8988T (cell line): ENCODE data around the gene E4F1.

ENCODE experiments used
- DNase-seq: peaks from one replicate; pipeline ENCODE4 v3.0.0; 2011

E4F1 gene, protein sequence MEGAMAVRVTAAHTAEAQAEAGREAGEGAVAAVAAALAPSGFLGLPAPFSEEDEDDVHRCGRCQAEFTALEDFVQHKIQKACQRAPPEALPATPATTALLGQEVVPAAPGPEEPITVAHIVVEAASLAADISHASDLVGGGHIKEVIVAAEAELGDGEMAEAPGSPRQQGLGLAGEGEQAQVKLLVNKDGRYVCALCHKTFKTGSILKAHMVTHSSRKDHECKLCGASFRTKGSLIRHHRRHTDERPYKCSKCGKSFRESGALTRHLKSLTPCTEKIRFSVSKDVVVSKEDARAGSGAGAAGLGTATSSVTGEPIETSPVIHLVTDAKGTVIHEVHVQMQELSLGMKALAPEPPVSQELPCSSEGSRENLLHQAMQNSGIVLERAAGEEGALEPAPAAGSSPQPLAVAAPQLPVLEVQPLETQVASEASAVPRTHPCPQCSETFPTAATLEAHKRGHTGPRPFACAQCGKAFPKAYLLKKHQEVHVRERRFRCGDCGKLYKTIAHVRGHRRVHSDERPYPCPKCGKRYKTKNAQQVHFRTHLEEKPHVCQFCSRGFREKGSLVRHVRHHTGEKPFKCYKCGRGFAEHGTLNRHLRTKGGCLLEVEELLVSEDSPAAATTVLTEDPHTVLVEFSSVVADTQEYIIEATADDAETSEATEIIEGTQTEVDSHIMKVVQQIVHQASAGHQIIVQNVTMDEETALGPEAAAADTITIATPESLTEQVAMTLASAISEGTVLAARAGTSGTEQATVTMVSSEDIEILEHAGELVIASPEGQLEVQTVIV

DNA sequence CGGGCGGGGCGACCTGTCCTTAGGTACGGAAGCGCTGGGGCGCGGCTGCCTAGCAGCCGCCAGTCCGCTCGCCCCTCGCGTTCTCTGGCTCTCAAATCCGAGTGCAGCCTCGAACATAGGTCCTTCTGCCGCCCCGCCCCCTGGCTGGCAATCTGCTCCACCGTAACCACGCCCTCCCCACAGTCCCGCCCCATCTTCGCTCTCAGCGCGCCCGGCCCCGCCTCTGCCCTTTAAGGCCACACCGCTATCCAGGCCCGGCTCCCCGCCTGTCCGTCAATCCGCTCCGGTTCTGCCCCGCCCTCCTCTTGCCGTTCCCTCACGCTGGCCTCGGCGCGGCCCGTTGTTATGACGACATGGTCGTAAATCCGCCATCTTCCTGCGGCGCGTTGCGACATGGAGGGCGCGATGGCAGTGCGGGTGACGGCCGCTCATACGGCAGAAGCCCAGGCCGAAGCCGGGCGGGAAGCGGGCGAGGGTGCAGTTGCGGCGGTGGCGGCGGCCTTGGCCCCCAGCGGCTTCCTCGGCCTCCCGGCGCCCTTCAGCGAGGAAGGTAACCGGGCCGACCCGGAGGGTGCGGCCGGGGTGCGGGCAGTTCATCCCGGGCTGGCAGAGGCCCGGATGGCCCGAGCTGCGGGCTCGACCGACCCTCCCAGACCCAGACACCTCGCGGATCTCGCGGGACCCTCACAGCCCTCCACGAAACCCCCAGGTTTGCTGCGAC is at the start of gene E4F1:
TSS of gene E4F1 (plus strand) at position 371 of the 721 bp plus-strand sequence. CDS start at position 394, 23 bp downstream.
- peak; percentile 97 for DNase-seq

DNA sequence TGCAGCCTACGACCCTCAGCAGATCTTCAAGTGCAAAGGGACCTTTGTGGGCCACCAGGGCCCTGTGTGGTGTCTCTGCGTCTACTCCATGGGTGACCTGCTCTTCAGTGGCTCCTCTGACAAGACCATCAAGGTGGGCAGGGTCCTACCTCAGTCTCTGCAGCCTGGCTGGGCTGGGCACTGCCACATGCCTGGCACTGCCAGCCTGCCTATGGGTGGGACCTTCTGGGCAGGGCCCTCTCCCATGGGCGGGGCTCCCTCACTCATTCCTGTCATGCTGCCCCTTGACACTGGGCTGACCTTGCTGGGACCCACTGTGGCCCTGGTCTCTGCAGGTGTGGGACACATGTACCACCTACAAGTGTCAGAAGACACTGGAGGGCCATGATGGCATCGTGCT is 49.5 kb upstream of the E4F1 start:
- no peak for DNase-seq

DNA sequence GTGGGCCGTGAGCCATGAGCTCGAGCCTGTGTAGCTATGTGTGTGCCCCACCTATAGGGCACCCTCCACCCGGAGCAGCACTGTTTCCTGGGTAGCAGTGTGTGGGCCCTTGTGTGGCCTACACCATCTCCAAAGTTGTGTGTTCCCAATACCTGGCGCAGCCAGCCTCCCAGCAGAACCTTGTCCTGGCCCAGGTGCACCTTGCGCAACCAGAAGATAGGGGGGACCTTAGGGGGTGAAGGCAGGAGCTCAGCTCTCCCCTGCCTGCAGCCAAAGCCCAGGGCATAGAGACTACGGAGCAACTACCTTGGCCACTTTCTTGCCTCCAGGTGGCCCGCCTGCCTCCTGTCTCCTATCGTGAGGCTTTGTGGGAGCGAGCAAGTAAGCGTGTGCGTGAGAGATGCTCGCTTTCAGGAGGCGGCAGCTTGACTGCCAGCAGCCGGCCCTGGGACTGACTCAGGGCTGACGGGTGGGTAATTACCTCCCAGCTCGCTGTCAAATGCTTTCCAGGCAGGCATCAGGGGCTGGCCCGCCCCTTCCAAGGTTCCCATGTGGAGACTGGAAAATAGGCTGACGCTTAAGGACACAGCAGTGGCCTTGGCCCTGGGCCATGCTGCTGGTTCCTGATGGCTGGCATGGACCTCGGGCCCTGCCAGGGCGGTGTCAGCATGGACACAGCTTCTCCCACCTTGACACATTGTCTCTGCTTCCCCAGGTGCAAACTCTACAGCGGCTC is 48.8 kb upstream of the E4F1 start:
- no peak for DNase-seq

DNA sequence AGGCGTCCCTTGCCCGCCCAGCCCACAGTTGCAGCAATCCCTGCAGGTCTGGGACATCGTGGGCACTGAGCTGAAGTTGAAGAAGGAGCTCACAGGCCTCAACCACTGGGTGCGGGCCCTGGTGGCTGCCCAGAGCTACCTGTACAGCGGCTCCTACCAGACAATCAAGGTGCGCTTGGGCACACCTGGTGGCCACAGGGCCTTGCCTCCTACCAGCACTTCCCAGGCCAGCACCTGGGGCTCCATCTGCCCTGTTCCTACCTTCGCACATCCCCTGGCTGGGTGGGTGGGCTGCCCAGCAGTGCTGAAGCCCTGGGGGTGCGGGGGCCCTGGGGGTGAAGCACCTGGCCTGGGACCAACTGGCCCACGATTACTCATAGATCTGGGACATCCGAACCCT is 47.9 kb upstream of the E4F1 start:
- no peak for DNase-seq

DNA sequence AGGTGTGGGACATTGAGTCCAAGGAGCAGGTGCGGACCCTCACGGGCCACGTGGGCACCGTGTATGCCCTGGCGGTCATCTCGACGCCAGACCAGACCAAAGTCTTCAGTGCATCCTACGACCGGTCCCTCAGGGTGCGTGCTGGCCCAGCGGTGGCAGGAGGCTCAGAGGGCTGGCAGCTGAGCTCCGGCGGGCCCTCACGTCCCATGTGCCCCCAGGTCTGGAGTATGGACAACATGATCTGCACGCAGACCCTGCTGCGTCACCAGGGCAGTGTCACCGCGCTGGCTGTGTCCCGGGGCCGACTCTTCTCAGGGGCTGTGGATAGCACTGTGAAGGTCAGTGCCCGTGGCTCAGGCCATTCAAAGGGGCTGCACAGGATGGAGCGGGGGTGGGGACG is 47.3 kb upstream of the E4F1 start:
- no peak for DNase-seq

DNA sequence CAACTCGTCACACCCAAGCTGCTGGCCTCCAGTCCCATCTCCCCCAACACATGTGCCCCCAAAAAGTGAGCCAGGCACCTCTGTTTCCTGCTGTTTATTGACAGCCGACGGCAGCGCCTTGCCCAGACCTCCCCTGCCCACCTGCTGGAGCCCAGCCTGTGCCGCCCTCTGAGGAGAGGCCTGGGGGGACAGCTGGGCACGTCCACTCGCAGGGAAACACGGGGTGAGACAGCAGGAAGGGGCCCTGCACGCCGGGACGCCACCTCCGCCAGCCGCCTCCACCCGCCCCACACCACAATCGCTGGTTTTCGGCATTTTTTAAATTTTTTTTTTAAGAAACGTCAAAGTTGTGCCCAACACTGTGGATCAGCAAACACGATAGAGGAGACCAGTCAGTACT is 46.3 kb upstream of the E4F1 start:
- no peak for DNase-seq

DNA sequence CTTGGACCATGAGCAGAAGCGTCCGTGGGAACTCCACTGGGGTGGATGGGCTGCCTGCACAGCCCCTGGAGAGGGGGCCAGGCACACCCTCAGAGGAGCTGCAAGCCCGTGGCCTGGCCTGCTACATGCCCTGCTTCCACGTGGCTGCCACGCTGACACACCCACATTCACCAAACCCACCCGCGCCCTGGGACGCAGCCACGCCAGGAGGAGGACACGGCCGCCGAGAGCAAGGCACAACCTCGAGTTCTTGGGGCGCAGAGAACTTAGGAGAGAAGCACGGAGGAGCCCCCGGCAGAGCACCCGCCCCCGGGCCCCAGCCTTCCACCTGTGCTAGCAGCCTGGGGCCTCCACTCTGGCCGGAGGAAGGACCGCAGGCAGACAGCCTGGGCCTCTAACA is 45.8 kb upstream of the E4F1 start:
- no peak for DNase-seq

DNA sequence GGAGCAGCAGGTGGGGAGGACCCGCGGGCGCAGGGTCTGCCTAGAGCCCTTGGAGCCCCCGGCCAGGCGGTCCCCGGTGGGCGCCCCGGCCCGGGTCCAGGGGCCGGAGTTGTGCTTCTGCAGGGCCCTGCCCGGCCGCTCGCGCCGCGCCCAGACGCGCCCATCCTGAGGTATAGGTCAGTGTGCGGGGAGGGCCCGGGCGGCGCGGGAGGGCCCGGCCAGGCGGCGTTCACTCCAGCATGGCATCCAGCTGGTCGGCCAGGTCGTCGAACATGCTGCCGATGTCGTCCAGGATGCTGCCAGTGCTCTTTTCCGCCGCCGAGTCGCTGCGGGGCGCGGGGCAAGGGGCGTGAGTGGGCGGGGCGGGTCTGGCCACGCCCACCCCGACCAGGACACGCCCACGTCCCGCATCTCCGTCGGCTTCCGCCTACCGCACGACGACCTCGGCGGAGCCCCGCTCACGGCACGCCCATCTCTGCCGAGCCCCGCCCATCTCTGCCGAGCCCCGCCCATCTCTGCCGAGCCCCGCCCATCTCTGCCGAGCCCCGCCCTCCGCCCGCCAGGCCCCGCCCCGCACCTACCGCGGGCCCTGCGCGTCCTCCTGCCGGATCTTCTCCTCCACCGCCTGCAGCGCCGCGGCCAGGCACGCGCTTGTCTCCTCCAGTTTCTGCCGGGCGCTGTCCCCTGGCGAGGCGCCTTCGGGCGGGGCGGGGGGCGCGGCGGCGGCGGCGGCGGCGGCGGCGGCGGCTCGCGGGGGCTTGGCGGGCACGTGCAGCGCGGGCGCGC is 44.9 kb upstream of the E4F1 start:
- DNase-seq = peak; percentile 58

DNA sequence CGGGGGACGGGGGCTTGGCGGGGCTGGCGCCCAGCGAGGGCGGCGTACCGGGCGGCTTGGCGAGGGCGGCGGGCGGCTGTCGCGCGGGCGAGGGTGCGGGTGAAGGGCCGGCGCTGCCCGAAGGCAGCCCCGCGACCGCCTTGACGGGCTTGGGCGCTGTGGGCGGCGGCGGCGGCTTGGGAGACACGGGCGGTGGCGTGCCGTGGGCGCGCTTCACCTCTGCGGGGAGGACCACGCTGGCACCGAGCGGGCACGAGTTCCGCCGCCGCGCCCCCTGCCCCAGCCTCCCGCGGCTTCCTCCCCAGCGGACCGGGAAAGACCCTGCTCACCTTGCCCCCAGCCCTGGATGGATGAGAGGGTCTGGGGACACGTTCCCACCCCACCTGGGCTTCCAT is 44.3 kb upstream of the E4F1 start:
- DNase-seq = no peak

DNA sequence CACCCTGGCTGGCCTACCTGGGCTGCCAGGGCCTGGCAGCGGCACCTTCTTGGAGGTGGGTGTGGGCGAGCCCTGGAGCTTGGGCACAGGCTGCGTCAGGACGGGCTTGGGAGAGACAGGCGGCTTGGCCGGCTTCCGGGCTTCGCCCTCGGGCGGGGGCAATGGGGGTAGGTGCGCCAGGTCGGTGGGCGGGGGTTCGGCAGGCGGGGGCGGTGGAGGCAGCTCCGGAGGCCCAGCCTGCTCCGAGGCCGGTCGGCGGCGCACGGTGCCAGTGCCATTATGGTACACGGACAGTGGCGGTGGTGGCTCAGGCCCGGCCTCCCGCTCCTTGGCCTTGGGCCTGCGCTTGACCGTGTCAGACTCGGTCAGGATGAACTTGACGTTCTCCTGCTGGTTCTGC is 43.8 kb upstream of the E4F1 start:
- DNase-seq = no peak

DNA sequence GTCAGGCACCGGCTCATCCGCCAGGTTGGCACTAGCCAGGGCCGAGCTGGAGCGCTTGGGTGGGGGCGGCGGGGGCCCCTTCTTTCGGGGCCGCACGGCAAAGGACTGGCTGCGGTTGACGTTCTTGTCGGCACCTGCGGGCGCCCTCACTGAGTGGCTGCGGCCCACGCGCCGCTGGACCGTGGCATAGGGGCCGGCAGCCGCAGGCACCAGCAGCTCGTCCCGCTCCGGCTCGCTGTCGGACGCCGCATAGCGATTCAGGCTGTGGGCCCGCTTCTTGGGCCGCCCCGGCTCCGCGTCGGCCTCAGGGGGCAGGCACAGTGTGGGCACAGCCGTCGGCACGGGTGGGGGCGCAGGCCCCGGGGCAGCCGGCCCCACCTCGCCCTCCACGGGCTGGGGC is 42.9 kb upstream of the E4F1 start:
- no peak for DNase-seq

DNA sequence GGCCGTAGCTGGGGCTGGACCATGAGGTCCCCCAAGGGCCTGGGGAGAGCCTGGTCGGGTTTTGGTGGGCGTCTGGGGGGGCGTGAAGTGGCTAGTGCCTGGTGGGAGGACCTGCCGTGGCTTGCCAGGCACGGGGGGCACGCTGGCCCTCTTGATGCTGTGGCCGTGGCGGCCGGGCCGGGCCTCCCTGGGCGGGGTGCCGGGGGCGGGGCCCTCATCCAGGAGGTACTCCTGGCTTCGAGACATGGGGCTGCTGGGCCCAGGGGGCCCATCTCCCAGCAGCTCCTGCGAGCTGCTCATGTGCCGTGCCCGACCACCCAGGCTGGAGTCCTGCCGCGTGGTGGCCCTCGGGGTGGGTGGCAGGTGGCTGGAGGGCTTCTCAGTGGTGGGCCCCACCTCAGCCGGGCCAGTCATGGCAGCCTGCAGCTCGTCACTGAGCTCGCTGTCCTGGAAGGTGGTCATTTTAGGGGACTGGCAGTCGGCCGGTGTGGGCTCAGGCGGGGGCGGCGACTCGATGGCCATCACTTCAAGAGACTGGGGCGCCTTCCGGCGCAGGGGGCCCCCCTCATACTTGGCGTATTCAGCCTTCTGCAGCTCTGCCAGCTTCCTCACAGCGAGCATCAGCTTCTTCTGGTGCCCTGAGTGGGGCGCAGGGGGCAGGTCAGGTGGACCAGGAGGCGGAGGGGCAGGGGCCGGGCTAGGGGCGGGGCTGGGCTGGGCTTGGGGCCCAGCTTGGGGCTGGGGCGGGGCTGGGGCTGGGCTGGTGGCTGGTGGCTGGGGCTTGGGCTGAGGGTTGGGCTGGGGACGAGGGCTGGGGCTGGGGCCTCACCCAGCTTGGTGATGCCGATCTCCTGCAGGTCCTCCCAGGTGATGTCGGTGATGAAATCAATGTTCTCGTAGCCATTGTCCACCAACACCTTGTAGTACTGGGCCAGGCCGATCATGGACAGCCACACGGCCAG is 42.1 kb upstream of the E4F1 start:
- DNase-seq = no peak

DNA sequence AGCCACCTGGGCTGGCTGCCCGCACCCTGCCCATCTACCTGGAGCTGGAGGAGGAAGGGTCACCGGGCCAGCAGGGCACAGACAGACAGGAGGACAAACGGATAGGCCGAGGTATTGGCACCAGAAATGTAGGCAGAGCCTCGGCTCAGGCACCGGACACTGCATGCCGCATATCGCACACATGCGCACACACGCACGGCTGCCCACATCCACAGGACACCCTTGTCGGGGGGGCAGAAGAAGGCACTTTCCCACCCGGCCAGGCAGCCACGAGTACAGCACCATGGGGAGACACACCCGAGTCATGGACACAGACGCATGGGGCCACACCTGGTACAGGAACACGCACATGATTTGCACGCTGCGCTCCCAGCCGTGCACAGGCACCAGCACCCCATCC is 41.4 kb upstream of the E4F1 start:
- DNase-seq = no peak

DNA sequence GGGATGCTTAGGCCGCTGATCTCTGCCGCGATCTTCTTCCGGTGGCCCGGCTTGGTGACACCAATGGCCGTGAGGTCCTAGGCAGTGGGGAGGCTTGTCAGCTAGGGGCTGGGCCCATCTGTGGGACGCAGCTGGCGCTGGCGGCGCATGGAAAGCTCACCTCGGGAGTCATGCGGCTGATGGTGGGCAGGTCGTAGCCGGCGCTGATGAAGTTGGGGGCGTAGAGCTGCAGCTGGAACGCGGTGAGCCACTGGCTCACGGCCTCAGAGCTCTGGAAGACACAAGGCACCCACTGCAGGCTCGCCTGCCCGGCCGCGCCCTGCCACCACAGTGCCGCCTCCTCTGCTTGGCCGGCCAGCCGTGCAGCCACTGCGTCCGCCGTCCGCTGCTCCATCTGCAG is 39.7 kb upstream of the E4F1 start:
- DNase-seq = no peak

DNA sequence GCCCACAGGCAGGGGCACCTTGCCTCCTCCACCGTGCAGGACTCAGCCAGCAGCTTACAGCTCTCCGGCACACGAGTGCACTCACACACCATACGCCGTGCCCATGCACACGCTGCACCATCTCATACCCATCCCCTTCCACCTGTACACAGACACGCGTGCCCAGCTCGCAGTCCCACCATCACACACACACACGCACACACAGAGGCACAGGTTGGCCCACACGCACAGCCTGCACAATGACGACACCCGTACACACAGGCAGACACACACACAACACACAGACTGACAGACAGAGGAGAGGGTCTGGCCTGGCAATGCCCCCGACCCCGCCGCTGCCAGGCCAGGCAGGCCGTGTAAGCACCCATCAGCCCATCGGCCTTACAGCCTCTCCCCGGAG is 39.0 kb upstream of the E4F1 start:
- no peak for DNase-seq

DNA sequence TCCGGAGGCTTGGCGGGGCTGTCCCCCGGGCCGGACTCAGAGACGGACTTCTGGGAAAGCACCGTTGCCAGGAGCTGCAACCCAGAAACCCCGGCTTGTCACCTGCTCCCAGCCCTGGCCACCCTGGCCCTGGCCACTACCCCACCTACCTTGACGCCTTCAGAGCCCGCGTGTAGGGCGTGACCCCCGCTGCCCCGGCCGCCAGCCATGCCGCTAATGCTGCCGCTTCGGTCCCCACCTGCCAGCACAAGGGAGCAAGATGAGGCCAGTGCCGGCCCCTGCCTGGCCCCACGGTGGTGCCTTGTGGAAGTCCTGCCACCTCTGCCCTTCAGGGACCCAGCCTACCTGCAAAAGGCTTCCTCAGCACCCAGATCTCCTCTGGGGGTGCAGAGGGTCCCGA is 38.4 kb upstream of the E4F1 start:
- DNase-seq = no peak

DNA sequence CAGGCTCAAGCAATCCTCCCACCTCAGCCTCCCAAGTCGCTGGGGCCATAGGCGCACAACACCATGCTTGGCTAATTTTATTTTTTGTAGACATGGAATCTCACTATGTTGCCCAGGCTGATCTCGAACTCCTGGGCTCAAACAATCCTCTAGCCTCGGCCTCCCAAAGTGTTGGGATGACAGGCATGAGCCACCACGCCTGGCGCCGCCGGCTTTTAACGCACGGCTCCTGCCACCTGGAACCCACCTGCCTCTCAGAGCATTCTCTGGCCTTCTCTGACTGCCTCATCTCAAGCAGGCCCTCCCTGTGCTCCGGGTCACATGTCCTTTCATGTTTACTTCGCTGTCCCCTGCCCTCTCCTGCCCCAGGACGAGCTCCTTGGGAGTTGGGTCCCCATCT is 37.3 kb upstream of the E4F1 start:
- no peak for DNase-seq

DNA sequence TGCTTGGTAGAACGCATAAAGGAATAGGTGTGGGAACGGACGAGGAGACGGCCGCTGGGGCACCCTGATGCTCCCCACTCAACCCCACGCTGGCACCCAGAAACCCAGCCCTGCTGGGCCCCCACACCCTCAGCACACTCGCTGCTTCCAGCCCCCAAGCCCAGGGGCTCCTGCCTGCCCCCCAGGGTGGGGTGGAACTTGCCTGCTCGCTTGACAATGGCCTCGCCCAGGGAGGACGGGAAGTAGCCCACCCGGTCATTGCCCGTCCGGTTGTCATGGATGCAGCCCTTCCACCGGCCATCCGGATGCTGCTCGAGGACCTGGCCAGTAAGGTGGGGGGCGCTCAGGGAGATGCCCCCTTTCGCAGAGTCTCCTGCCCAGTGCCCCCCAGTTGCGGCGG is 36.9 kb upstream of the E4F1 start:
- DNase-seq = no peak

DNA sequence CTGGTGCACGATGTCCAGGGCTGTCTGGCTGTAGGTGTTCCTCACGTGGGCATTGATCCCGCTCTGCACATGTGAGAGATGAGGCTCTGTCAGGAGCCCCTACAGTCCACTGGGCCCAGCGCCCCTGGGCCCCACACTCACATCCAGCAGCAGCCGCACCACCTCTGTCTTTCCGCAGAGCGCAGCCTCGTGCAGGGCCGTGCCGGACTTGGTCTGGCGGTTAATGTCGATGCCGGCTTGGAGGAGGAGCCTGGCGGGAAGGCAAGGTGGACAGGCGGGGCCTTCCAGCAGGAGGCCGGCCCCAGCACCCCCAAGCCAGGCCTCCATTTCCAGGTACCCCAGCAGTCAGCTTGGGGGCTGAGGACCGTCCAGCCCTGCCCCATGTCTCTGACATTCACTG is 36.2 kb upstream of the E4F1 start:
- DNase-seq = no peak

DNA sequence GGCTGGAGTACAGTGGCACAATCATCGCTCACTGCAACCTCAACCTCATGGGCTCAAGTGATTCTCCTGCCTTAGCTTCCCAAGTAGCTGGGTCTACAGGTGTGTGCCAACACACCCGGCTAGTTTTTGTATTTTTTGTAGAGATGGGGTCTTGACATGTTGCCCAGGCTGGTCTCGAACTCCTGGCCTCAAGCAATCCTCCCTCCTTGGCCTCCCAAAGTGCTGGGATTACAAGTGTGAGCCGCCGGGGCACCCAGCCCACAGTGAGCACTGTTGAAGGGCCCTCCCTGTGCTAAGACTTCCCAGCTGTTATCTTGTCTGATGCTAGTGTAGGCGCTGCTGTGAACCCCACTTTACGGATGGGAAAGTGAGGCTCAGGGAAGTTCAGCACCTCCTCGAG is 35.0 kb upstream of the E4F1 start:
- DNase-seq = no peak

DNA sequence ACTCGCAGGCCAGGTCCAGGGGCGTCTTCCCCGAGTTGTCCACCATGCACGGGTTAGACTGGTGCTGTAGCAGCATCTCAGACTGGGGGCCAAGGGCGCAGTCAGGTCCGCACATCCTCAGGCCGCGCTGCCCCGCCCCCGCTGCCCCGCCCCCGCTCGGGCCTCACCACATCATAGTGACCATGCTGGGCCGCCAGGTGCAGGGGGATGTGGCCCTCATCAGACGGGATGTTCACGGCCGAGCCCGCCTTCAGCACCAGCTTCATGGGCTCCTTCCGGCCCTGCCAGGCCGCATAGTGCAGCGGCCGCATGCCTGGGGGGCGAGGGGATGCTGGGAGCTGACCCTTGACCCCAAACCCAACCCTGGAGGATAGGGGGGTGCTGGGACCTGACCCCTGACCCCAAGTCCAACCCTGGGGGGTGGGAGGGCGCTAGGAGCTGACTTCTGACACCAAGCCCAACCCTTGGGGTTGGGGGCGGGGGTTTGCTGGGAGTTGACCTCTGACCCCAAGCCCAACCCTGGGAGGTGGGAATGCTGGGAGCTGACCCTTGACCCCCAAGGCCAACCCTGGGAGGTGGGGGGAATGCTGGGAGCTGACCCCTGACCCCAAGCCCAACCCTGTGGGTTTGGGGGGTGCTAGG is 34.0 kb upstream of the E4F1 start:
- DNase-seq = no peak
